ENCODE measurements around the gene CREB5. TPM values are rescaled to one million over a fixed set of nuclear protein-coding genes. Genes with fewer than 3 reads are reported as not detected.

The CREB5 gene
- total RNA-seq, 1 donor from 2014 or later, result 4.6 TPM

DNA sequence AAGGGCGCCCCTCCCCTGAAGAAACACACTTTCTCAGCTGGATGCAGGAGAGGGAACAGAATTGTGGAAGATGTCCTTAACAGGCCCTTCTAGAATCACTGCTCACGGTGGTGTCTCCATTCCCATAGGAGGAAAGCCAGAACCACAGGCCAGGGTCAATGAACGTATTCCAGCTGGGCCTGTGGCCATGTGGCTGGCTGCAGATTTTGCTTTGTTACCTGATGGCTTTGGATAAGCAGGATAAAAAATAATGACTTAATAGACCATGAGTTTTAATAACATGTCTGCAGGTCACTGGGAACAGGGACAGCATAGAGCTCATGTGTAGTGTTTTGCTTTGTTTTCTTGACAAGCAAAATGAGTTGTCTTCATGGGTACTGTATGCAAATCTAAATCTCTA lies 335.5 kb downstream of the CREB5 start:
- peaks cover 13% of the 10 kb centered on the region for H3K4me1 Mint-ChIP-seq (ENCODE audit: low read depth)
- TF ChIP-seq, protein P1, sequence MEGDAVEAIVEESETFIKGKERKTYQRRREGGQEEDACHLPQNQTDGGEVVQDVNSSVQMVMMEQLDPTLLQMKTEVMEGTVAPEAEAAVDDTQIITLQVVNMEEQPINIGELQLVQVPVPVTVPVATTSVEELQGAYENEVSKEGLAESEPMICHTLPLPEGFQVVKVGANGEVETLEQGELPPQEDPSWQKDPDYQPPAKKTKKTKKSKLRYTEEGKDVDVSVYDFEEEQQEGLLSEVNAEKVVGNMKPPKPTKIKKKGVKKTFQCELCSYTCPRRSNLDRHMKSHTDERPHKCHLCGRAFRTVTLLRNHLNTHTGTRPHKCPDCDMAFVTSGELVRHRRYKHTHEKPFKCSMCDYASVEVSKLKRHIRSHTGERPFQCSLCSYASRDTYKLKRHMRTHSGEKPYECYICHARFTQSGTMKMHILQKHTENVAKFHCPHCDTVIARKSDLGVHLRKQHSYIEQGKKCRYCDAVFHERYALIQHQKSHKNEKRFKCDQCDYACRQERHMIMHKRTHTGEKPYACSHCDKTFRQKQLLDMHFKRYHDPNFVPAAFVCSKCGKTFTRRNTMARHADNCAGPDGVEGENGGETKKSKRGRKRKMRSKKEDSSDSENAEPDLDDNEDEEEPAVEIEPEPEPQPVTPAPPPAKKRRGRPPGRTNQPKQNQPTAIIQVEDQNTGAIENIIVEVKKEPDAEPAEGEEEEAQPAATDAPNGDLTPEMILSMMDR (IDR thresholded peaks at IDR 0.05; ENCODE audit: unreplicated experiment), result no peak
- H3K4me3 Mint-ChIP-seq (ENCODE audit: low read depth), result no peak overlapping the region
- DNase-seq (ENCODE audit: low spot score, unreplicated experiment), result no peak
- no peak overlapping the region for H3K27ac Mint-ChIP-seq
- H3K9me3 Mint-ChIP-seq (ENCODE audit: low read depth), result no peaks in the 10 kb centered on the region
- H3K36me3 Mint-ChIP-seq (ENCODE audit: insufficient read depth), result no peaks in the 10 kb centered on the region
- peaks cover 13% of the 10 kb centered on the region for H3K27me3 Mint-ChIP-seq

DNA sequence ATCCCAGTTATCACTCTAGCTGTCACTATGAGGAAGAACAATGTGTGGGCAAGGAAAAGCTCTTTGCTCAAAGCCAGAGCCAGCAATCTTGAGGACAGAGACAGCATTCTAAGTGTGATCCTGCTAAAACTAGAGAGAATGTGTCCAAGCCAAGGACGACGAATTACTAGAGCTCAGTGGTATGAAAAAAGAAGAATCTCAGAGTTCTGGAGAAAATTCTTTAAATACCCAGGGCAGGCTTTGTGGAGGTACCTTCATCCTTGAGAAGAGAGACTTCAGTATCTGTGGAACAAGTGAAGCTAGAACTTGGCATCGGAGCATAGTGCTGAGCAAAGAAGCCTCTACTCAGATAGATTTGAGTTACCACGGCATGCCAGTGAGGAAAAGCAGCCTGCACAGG lies 336.0 kb downstream of the CREB5 start:
- Mint-ChIP-seq H3K36me3 (ENCODE audit: insufficient read depth) (no peaks in the 10 kb centered on the region), H3K27me3 (peaks cover 13% of the 10 kb centered on the region), H3K4me3 (ENCODE audit: low read depth) (no peak overlapping the region), H3K4me1 (ENCODE audit: low read depth) (peaks cover 13% of the 10 kb centered on the region), H3K27ac (no peak overlapping the region), H3K9me3 (ENCODE audit: low read depth) (no peaks in the 10 kb centered on the region)
- no peak for DNase-seq (ENCODE audit: low spot score, unreplicated experiment)
- TF ChIP-seq, protein P1 (IDR thresholded peaks at IDR 0.05; ENCODE audit: unreplicated experiment), result no peak

DNA sequence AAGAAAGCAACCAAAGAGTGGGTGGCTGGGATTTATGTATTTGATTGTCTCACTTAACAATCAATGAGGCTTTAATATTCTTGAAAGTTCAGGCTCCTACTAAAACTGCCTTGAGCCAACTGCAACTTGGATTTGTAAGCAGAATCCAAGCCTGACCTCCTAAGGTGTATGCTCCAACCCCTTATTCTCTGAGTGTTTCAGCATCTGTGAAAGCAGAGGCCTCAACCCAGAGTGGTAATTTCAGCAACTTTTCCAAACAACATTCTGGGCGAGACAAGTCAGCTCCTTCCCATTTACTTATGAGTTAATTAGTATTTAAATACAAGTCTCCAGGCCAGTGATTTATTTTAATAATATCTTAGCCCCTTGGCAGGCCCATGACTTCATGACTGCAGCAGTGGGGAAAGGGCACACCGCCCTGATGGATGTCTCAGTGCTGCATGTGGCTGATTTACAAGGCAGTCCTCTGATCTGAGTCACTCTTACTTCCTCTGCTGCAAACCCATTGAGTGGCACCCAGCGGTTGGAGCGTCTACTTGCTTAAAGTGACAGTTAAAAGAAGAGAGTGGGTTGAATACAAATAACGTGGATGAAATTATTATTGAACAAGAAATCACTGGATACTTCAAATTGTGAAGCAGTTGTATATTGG lies 336.7 kb downstream of the CREB5 start:
- H3K4me3 Mint-ChIP-seq (ENCODE audit: low read depth), result no peak overlapping the region

DNA sequence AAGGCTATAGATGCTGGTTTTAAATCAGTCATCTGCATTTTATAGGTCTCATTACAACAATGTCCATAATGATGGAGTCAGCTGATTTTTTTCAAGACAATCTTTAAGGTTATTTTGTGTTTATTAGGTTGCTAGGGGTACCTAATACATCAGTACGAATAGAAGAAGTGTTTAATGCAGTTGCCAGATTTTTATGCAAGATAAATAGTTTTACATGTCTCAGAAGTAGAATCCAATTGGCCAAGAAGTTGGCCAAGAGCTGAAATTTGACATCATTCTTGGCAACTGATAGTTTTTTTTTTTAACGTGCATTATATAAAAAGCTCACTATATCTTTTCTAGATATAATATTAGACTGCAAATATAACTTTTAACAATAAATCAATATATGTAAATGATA lies 337.3 kb downstream of the CREB5 start:
- Mint-ChIP-seq H3K4me3 (ENCODE audit: low read depth) (no peak overlapping the region), H3K4me1 (ENCODE audit: low read depth) (peaks cover 14% of the 10 kb centered on the region), H3K27ac (no peak overlapping the region), H3K9me3 (ENCODE audit: low read depth) (no peaks in the 10 kb centered on the region), H3K36me3 (ENCODE audit: insufficient read depth) (no peaks in the 10 kb centered on the region), H3K27me3 (peaks cover 13% of the 10 kb centered on the region)
- TF ChIP-seq, protein P1 (IDR thresholded peaks at IDR 0.05; ENCODE audit: unreplicated experiment), result no peak
- no peak for DNase-seq (ENCODE audit: low spot score, unreplicated experiment)

More for the DNA sequence above, 336.7 kb downstream of the CREB5 start:
- Mint-ChIP-seq H3K4me1 (ENCODE audit: low read depth) (peaks cover 14% of the 10 kb centered on the region), H3K9me3 (ENCODE audit: low read depth) (no peaks in the 10 kb centered on the region), H3K27me3 (peaks cover 13% of the 10 kb centered on the region), H3K27ac (no peak overlapping the region), H3K36me3 (ENCODE audit: insufficient read depth) (no peaks in the 10 kb centered on the region)
- TF ChIP-seq, protein P1 (IDR thresholded peaks at IDR 0.05; ENCODE audit: unreplicated experiment), result no peak
- no peak for DNase-seq (ENCODE audit: low spot score, unreplicated experiment)

DNA sequence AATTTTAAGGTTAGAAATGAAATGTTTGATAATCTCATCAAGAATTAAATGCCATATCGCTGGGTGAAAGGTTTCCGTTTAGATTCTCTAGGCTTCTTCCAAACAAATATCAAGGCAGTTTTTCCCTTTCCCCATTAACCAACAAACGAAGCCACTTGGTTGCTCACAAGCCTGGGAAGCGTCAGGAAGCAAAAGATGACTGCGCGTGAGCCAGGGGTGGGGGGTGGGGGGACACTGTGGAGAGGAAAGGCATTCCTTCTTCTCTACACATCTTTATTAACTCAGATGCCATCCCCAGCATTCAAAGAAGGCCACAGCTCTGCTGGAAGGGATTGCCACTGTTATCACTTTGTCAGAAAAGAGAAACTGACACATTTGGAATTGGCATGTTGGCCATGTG lies 338.7 kb downstream of the CREB5 start:
- peaks cover 14% of the 10 kb centered on the region for H3K4me1 Mint-ChIP-seq (ENCODE audit: low read depth)
- no peak overlapping the region for H3K27ac Mint-ChIP-seq
- peaks cover 6% of the 10 kb centered on the region for H3K27me3 Mint-ChIP-seq
- no peak for DNase-seq (ENCODE audit: low spot score, unreplicated experiment)
- H3K9me3 Mint-ChIP-seq (ENCODE audit: low read depth), result no peaks in the 10 kb centered on the region
- H3K36me3 Mint-ChIP-seq (ENCODE audit: insufficient read depth), result no peaks in the 10 kb centered on the region
- H3K4me3 Mint-ChIP-seq (ENCODE audit: low read depth), result no peak overlapping the region
- TF ChIP-seq, protein P1 (IDR thresholded peaks at IDR 0.05; ENCODE audit: unreplicated experiment), result no peak

All from progenitor cell of endocrine pancreas (in vitro differentiated cells).